ENCODE measurements around the gene LILRA5.
"Not testable (repeated sequence)": the region's sequence is repeated elsewhere in the genome, so short reads cannot be mapped to it uniquely, and the experiment has no call there.

Gene LILRA5

GRCh38 chr19:54339646-54340358, 26.8 kb upstream of the LILRA5 start:
- Mint-ChIP-seq H3K36me3 (peaks cover 0 to 2% of the 10 kb centered on the region in 2 donors), H3K4me3 (peak overlapping the region; percentile 3 to 26), H3K4me1 (peaks cover 60 to 92% of the 10 kb centered on the region in 2 donors), H3K9me3 (peaks cover 0 to 2% of the 10 kb centered on the region in 2 donors), H3K27me3 (no peaks in the 10 kb centered on the region), H3K27ac (peak overlapping the region; percentile 59)
- DNase-seq (peak; percentile 55), ATAC-seq (replicated peaks) (peak; percentile 83 to 84)

- peaks cover 59 to 89% of the 10 kb centered on the region in 2 donors for H3K4me1 Mint-ChIP-seq
- H3K27ac Mint-ChIP-seq, result no peak overlapping the region
- peaks cover 0 to 2% of the 10 kb centered on the region in 2 donors for H3K9me3 Mint-ChIP-seq
- H3K4me3 Mint-ChIP-seq, result peak overlapping the region in 1 of 2 donors; percentile 47
- no peaks in the 10 kb centered on the region for H3K27me3 Mint-ChIP-seq
- peaks cover 0 to 2% of the 10 kb centered on the region in 2 donors for H3K36me3 Mint-ChIP-seq
- DNase-seq (no peak), ATAC-seq (replicated peaks) (no peak)
These were observed 25.6 kb upstream of the LILRA5 start for GRCh38 chr19:54338521-54338920.

DNA sequence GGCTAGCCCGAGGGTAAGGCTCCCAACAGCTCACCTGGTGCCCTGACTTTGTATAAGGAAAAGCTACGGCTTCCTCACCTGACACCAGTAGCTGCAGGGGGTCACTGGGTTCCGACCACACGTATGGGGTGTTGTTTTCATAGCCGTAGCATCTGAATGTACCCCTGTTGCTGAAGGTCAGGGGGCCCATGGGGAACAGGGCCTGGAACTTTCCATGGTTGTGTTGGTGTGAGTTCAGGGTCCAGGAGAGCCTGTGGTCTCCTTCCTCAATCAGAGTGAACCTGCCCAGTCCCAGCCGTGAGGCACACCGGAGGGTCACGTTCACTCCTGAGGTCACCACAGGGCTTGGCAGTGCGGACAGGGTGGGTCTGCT, 24.9 kb upstream of the LILRA5 start:
- Mint-ChIP-seq H3K27ac (peak overlapping the region; percentile 54), H3K9me3 (peaks cover 0 to 2% of the 10 kb centered on the region in 2 donors), H3K36me3 (peaks cover 0 to 2% of the 10 kb centered on the region in 2 donors), H3K27me3 (no peaks in the 10 kb centered on the region), H3K4me1 (peaks cover 62 to 89% of the 10 kb centered on the region in 2 donors), H3K4me3 (peak overlapping the region in 1 of 2 donors; percentile 59)
- DNase-seq (no peak), ATAC-seq (replicated peaks) (no peak)

GRCh38 chr19:54336893-54337857, 24.2 kb upstream of the LILRA5 start:
- H3K36me3 Mint-ChIP-seq, result peaks cover 0 to 2% of the 10 kb centered on the region in 2 donors
- H3K4me1 Mint-ChIP-seq, result peaks cover 63 to 89% of the 10 kb centered on the region in 2 donors
- H3K9me3 Mint-ChIP-seq, result peaks cover 0 to 1% of the 10 kb centered on the region in 2 donors
- DNase-seq, result no peak
- peak overlapping the region; percentile 29 to 59 for H3K4me3 Mint-ChIP-seq
- no peak for ATAC-seq (replicated peaks)
- no peaks in the 10 kb centered on the region for H3K27me3 Mint-ChIP-seq
- peak overlapping the region; percentile 54 for H3K27ac Mint-ChIP-seq

DNA sequence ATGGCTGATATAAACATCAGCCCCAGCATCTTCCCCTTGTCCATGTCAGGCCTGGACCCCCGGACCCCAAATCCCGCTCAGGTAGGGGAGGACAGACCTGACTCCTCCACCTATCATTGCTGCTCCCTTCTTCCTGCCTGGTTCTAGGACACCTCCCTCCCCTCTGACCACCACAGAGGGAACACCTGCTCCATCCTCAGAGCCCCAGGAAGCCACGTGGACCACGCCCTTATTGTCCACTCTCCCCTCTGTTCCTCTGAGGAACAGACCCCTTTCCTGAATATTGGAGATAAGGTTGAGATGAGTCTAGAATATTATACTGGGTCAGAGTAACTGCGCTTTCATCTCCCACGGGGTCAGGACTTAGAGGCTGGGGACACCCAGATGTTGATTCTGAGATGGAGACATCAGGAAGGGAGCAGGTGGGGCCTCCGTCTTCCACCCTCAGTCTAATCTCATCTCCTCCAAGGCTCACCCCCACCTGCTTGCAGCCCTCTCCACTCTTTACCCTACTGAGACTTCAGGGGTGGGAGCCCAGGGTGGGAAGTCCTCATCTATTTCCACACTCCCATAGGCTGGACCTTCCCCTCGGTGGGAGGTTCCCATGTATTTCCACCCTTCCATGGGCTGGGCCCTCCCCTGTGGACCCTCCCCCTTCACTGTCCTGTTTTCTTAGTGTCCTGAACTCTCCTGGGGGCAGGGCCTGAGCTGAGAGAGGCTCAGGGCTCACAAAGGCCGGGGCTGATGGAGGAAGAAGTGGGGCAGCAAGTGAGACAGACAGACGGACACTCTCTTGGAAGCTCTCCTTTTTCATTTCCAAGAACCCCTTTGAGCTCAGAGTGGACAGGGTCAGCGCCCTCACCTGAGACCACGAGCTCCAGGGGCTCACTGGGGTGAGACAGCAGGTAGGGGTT, 23.3 kb upstream of the LILRA5 start:
- peak overlapping the region; percentile 23 to 25 for H3K4me3 Mint-ChIP-seq
- peaks cover 0 to under 1% of the 10 kb centered on the region in 2 donors for H3K36me3 Mint-ChIP-seq
- H3K27ac Mint-ChIP-seq, result no peak overlapping the region

DNA sequence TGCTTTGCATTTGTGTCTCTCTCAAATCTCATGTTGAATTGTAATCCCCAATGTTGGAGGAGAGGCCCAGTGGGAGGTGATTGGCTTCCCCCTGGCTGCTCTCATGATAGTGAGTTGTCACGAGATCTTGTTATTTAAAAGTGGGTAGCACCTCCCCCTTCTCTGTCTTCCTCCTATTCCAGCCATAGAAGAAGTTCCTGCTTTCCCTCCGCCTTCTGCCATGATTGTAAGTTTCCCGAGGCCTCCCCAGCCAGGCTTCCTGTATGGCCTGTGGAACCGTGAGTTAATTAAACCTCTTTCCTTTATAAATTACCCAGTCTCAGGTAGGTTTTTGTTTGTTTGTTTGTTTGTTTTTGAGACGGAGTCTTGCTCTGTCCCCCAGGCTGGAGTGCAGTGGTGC, 22.2 kb upstream of the LILRA5 start:
- H3K4me3 Mint-ChIP-seq, result no peak overlapping the region
- H3K27ac Mint-ChIP-seq, result no peak overlapping the region
- H3K9me3 Mint-ChIP-seq, result no peaks in the 10 kb centered on the region
- no peak for DNase-seq
- ATAC-seq (replicated peaks), result no peak
- H3K27me3 Mint-ChIP-seq, result no peaks in the 10 kb centered on the region
- H3K36me3 Mint-ChIP-seq, result no peaks in the 10 kb centered on the region
- peaks cover 52 to 73% of the 10 kb centered on the region in 2 donors for H3K4me1 Mint-ChIP-seq

More for the DNA sequence above, 23.3 kb upstream of the LILRA5 start:
- no peaks in the 10 kb centered on the region for H3K9me3 Mint-ChIP-seq
- DNase-seq, result no peak
- no peak for ATAC-seq (replicated peaks)
- peaks cover 55 to 81% of the 10 kb centered on the region in 2 donors for H3K4me1 Mint-ChIP-seq
- H3K27me3 Mint-ChIP-seq, result no peaks in the 10 kb centered on the region

- H3K27me3 Mint-ChIP-seq, result no peaks in the 10 kb centered on the region
- H3K9me3 Mint-ChIP-seq, result peaks cover 2% of the 10 kb centered on the region in 2 donors
- DNase-seq (no peak), ATAC-seq (replicated peaks) (peak; percentile 33 to 58)
- H3K4me3 Mint-ChIP-seq, result no peak overlapping the region
- peaks cover 3 to 5% of the 10 kb centered on the region in 2 donors for H3K36me3 Mint-ChIP-seq
- peak overlapping the region; percentile 31 for H3K27ac Mint-ChIP-seq
- H3K4me1 Mint-ChIP-seq, result peaks cover 44 to 67% of the 10 kb centered on the region in 2 donors
These were observed 20.8 kb upstream of the LILRA5 start for GRCh38 chr19:54333586-54334298.

GRCh38 chr19:54332149-54332548, 19.2 kb upstream of the LILRA5 start:
- peaks cover 7% of the 10 kb centered on the region in 2 donors for H3K9me3 Mint-ChIP-seq

DNA sequence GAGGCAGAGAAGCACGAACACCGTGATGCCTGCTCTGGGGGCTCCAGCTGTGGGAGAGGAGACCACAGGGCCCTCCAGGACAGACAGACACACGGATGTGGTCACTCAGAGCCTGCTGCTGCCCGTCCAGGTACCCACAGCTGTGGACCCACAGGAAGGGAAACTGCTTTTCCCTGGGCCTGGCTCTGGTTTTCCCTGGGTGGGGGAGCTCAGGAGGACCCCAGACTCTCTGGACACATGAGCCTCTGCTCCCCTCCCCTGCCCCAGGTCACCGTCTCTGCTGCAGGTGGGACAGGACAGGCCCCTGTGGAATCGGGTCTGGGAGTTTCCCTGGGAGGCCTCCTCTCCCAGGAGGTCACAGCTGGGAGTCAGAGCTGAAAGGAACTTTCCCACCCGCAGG, 18.7 kb upstream of the LILRA5 start:
- H3K27ac Mint-ChIP-seq, result no peak overlapping the region
- no peak for ATAC-seq (replicated peaks)
- H3K9me3 Mint-ChIP-seq, result peaks cover 7% of the 10 kb centered on the region in 2 donors
- no peak overlapping the region for H3K4me3 Mint-ChIP-seq
- no peak for DNase-seq
- H3K4me1 Mint-ChIP-seq, result peaks cover 48 to 65% of the 10 kb centered on the region in 2 donors
- peaks cover 10 to 13% of the 10 kb centered on the region in 2 donors for H3K36me3 Mint-ChIP-seq
- no peaks in the 10 kb centered on the region for H3K27me3 Mint-ChIP-seq

More at GRCh38 chr19:54332149-54332548, 19.2 kb upstream of the LILRA5 start:
- peaks cover 46 to 65% of the 10 kb centered on the region in 2 donors for H3K4me1 Mint-ChIP-seq
- DNase-seq, result no peak
- ATAC-seq (replicated peaks), result no peak
- no peaks in the 10 kb centered on the region for H3K27me3 Mint-ChIP-seq
- H3K27ac Mint-ChIP-seq, result no peak overlapping the region
- H3K36me3 Mint-ChIP-seq, result peaks cover 10 to 13% of the 10 kb centered on the region in 2 donors
- H3K4me3 Mint-ChIP-seq, result no peak overlapping the region

- H3K4me1 Mint-ChIP-seq, result peaks cover 47 to 69% of the 10 kb centered on the region in 2 donors
- no peak overlapping the region for H3K4me3 Mint-ChIP-seq
- DNase-seq (no peak), ATAC-seq (replicated peaks) (no peak)
- no peak overlapping the region for H3K27ac Mint-ChIP-seq
- H3K9me3 Mint-ChIP-seq, result peaks cover 7% of the 10 kb centered on the region in 2 donors
- peaks cover 10 to 13% of the 10 kb centered on the region in 2 donors for H3K36me3 Mint-ChIP-seq
- H3K27me3 Mint-ChIP-seq, result no peaks in the 10 kb centered on the region
These were observed 16.7 kb upstream of the LILRA5 start for GRCh38 chr19:54329476-54330165.

DNA sequence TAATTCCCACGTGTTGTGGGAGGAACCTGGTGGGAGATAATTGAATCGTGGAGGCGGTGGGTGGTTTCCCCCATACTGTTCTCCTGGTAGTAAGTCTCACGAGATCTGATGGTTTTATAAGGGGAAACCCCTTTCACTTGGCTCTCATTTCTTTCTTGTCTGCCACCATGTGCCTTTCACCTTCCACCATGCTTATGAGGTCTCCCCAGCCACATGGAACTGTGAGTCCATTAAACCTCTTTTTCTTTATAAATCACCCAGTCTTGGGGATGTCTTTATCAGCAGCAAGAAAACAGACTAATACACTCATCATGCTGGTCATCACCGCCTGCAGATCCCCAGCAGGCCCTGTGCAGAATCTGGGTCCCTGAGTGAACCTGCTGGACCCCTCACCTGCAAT, 15.8 kb upstream of the LILRA5 start:
- peaks cover 10 to 13% of the 10 kb centered on the region in 2 donors for H3K36me3 Mint-ChIP-seq
- H3K27me3 Mint-ChIP-seq; H3K9me3 Mint-ChIP-seq; H3K4me3 Mint-ChIP-seq; DNase-seq; ATAC-seq (replicated peaks): not testable (repeated sequence)
- peak overlapping the region; percentile 65 for H3K27ac Mint-ChIP-seq
- H3K4me1 Mint-ChIP-seq, result peaks cover 42 to 64% of the 10 kb centered on the region in 2 donors

DNA sequence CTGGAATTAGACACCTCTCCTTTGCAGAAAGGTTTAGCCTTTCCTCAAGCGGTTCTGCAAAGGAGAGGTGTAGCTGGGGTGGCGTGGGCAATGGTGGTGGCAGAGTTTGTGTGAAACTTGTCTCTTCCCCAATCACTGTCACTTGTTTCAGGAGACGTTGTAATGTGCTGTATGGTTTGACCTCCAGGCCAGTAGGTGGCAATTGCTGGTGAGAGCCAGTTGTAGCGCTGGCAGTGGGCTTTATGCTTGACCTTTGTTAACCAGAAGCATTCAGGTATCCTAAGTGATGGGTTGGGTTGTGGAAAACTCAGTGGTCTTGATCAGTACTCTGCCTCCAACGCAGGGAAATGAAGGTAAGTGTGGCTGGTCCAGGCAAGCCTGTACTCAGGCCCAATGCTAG, 12.7 kb upstream of the LILRA5 start:
- Mint-ChIP-seq H3K36me3 (peaks cover 10 to 13% of the 10 kb centered on the region in 2 donors), H3K9me3 (peaks cover 7% of the 10 kb centered on the region in 2 donors), H3K4me1 (peaks cover 30 to 52% of the 10 kb centered on the region in 2 donors), H3K27me3 (peaks cover 0 to 4% of the 10 kb centered on the region in 2 donors), H3K4me3 (no peak overlapping the region), H3K27ac (no peak overlapping the region)
- DNase-seq (no peak), ATAC-seq (replicated peaks) (peak; percentile 64 to 65)
